LHCN-M2 (cell line): ENCODE data around the gene KRTAP4-7. TPM values are rescaled to one million over a fixed set of nuclear protein-coding genes. Genes with fewer than 3 reads are reported as not detected.
"Not testable (repeated sequence)": the region's sequence is repeated elsewhere in the genome, so short reads cannot be mapped to it uniquely, and the experiment has no call there.

Experiments
- DNase-seq: peaks from one replicate; pipeline ENCODE4 v3.0.0-alpha.2; 2012; ENCODE audit warnings: low read depth
- total RNA-seq: library from RNA; depleted of rRNA; stranded (reverse); fragments of >200 nt; gene quantifications from 2 replicates; pipeline ENCODE4 v1.2.3, GENCODE V29; 2014; rRNA removed

Gene KRTAP4-7
- total RNA-seq, 1 experiment from 2014 or later, result not detected

DNA sequence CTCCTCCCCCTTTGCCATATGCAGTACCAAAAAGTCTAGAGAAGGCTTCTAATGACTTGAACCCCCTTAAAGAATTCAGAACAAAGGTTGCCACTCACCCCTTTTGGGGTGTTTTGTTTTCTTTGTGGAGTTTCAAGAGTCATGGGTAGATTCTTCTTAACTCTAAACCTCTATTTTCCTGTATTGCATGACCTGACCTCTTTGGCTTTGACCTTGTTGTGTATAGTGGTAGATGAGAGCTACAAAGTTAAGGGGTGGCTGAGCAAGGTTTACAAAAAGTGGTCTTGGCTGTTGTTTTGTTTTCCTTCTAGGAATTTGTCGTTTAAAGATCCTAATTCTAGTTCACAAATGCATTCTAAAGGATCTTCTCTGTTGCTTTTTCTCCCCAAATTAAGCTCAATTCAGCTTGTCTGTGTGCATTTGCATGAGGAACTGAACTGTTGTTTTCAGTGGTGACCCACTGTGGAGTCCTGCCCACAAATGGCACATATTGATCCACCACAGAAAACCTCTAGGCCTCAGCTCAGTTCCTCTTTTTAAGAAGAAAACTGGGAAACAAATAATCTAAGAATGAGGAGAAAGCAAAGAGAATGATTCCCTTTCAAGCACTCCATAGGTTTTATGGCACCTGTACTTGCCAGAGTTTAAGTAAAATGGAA, 24.9 kb downstream of the KRTAP4-7 start:
- DNase-seq, result not testable (repeated sequence)

DNA sequence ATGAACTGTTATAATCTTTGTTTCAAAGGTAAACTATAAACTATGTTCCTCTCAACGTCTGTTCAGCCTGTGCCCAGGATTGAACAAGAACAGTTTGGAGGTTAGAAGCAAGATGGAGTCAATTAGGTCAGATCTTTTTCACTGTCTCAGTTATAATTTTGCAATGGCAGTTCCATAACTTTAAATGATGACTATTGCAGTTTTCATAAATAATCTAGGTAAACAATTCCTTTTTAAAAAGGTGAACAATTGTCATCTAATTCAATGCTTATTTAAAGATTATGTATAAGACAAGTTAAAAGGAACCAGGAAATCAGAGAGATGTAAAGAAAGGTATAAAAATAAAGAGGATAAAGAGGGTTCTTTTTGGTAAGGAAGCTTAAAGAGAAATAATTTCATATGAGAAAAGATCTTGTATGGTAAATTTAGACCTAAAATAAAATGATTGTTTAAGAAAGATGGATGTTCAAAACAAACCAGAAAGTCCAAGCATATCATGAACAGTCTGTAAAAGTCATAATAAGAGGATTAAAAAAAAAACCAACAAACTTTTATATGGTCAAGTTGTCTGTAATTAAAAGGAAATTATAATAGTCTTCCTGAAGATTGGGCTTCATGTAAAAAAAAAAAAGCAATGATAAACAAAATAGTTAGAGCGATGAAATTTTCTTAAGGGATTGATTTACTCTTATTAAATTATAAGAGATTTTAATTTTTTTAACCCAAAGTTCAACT, 27.4 kb downstream of the KRTAP4-7 start:
- DNase-seq, result peak; percentile 11

DNA sequence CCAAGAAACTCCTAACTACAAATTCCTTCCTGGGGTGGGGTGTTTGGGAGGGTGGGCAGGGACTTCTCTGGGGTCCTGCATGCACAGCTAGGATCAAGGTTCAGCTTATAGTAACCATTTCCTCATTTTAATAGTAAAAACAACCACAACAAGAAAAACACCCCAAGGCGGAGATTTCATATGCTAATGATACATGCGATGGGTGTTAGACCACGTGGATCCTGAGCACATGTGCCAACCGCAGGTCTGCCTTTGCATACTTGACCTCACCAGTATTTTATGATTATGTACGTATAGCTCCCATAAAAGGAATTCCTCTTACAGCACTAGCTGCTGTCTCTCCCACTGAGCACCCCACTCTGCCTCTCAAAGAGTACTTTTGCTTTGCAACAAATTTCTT, 32.3 kb downstream of the KRTAP4-7 start:
- DNase-seq, result no peak

DNA sequence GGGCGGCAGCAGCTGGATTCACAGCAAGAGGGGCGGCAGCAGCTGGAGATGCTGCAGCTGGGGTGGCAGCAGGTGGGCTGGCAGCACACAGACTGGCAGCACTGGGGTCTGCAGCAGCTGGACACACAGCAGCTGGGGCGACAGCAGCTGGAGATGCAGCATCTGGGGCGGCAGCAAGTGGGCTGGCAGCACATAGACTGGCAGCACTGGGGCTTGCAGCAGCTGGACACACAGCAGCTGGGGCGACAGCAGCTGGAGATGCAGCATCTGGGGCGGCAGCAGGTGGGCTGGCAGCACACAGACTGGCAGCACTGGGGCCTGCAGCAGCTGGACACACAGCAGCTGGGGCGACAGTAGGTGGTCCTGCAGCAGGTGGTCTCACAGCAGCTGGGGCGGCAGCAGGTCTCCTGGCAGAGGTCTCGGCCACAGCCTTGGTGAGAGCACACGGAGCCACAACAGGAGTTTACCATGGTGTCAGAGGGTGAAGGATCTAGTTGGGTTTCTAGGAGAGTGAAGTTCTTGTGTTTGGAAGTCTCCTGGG, 34.0 kb downstream of the KRTAP4-7 start, which contains the start of gene KRTAP4-11:
TSS of gene KRTAP4-11 (minus strand) at position 528 of the 541 bp plus-strand sequence. CDS start at position 470, 58 bp downstream.
- DNase-seq, result peak; percentile 6

DNA sequence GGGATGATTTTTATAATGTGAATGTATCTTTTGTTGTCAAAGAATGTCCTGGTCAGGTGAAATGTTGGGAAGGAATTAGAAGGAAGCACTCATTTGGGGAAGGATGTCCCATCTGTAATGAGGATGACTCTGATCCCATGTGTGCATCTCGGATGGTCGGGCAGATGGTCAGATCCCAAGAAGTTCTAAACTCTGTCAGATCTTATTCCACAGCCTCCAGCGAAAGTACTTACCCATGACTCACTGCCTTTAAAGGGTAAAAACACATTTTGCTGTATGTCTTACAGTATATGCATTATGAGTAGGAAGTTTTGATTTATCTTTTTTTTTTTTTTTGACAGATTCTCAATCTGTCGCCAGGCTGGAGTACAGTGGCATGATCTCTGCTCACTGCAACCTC, 34.8 kb downstream of the KRTAP4-7 start:
- DNase-seq, result no peak

DNA sequence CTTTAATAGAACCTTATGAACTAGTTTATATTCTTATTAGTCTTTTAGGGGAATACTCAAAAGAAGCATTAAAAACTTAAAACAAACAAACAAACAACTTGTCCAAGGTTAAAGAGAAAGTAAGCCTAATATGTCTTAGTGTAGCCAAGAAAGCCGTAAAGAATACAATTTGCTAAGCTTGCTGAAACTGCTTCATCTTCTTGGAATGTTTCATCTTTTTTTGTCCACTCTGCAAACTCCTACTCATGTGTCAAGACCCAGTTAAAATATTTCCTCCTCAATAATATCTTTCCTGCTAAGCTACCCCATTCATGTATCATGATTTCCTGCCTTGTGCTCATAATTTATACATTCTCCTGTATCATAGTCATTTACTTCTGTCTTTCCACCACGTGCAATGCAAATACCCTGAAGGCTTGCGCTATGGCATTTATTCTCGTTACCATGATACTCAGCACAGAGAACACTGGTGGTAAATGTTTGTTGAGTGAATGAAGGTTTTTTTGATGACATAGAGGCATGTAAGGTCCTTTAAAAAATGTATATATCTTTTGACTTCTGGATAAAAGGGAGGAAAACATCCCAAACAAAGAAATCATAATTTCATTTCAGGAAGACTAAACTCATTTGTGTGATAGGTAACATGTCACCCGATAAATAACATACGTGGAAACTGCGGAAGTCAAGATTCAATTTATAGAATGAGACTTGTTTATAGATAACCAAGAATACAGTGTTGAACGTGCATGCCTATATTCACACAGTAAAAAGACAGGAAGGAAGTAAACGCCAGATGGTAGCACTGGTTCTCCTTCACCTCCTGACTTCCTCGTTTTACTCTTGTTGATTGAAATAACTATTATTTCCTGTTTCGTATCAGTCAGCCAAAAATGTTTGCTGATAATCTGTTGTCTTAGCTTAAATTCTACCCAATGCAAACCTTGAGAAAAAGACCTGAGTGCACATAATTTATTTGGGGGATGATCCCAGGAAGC, 36.0 kb downstream of the KRTAP4-7 start:
- not testable (repeated sequence) for DNase-seq

DNA sequence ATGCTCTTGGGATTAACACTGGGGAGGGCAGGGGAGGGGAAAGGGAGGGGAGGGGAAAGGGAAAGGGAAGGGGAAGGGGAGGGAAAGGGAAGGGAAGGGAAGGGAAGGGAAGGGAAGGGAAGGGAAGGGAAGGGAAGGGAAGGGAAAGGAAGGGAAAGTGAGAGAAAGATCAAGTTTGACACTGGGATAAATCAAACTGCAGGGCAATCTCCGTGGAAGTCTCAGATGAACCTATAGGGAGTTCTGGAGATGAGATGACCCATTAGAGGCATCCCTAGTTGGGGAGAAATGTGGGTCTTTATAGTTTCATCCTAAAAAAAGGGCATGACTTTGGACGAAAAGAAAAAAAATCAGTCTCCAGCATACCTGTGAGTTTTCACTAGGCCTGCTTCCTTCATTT, 37.8 kb downstream of the KRTAP4-7 start:
- no peak for DNase-seq

DNA sequence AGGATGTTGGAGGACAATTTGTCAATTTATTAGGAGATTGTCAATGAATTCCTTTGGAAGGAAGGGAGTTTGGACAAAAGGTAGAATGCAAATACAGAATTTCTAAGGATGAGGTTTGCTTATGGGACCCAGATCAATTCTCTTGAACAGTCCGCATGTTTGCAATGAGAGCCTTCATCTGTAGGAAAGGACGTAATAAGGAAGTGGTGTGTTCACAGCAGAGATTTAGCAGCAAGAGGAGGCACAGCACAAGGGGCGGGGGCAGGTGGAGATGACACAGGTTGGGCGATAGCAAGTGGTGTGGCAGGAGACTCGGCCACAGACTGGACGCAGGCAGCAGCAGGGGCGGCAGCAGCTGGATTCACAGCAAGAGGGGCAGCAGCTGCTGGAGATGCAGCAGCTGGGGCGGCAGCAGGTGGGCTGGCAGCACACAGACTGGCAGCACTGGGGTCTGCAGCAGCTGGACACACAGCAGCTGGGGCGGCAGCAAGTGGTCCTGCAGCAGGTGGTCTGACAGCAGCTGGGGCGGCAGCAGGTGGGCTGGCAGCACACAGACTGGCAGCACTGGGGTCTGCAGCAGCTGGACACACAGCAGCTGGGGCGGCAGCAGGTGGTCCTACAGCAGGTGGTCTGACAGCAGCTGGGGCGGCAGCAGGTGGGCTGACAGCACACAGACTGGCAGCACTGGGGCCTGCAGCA, 39.5 kb downstream of the KRTAP4-7 start:
- not testable (repeated sequence) for DNase-seq

DNA sequence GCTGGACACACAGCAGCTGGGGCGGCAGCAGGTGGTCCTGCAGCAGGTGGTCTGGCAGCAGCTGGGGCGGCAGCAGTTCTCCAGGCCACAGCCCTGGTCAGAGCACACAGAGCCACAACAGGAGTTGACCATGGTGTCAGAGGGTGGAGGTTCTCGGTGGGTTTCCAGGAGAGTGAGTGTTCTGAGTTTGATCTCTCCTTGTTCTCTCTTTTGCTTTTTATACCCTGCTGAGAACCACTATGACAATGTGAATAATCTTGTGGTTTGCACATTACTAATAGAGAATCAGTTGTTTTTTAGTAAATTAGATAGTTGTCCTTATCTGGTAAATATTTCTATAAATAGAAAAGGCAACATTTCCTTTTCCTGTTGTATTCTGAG, 40.0 kb downstream of the KRTAP4-7 start, which contains the start of gene KRTAP4-12:
TSS of gene KRTAP4-12 (minus strand) at position 192 of the 381 bp plus-strand sequence. CDS start at position 132, 60 bp downstream.
- peak; percentile 3 for DNase-seq

DNA sequence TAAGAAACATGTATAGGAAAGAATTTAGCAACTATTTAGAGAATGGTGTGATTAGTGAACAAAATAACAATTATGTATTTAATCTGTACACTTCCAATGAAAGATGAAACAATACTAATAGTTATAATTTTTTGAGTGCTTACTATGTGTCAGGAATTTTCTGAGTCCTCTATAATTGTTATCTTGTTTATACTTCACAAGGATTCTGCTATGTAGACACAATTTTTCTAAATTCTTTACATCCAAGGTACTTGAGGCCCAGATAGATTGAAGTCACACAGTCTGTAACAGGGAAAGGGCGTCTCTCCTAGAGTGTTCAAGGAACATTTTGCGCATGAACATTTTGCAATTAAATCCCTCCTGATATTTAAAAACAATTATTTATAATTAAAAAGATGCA, 41.1 kb downstream of the KRTAP4-7 start:
- DNase-seq, result no peak

DNA sequence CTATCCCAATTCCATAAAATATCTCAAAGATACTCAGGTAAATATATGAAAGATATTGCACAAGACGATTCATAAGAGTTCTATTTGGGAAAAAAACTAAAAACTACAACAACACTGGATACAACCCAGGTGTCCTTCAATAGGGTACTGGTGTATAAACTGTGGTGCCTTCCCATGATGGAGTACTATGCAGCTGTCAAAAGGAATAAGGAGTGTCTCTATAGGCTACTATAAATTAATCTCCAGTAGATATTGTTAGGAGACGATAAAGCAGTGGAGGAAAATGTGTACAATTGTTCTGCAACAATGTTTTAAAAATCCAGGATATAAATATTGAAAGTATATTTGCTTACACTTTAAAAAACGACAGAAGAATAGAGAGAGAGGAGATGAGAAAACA, 42.5 kb downstream of the KRTAP4-7 start:
- no peak for DNase-seq

DNA sequence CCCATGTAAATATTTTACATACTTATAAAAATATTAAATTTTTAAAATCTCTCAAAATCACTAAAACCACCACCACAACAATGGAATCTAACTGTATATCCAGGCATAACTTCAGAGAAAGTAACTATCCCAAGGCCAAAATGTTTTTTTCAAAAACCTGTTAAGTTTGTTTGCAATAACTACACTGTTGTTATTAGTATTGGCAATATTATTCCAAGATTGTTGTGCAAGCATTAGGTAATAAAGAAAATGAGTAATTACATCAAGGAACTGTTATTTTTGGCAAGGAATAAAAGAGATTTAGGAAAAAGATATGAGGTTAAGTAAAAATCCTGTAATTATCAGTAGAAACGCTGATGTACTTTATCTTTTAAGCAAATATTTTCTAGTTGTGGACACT, 43.4 kb downstream of the KRTAP4-7 start:
- DNase-seq, result no peak

DNA sequence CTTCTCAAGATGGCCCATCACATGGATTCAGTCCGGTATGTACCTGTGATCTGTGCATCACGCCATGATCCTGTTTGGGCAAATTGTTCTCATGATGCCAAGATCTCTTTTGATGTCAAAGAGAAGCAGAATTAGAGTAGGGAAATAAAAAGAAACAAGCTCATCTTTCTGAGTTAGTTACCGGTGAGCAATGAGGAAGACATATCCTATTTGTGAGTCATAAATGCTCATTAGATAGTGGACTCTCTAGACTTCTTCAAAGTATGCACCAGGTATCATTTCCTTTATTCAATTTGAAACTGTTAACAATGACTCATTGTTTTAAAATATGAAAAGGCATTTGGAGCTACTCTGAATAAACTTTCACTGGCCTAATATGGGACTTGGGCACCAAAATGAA, 48.0 kb downstream of the KRTAP4-7 start:
- DNase-seq, result peak; percentile 37

DNA sequence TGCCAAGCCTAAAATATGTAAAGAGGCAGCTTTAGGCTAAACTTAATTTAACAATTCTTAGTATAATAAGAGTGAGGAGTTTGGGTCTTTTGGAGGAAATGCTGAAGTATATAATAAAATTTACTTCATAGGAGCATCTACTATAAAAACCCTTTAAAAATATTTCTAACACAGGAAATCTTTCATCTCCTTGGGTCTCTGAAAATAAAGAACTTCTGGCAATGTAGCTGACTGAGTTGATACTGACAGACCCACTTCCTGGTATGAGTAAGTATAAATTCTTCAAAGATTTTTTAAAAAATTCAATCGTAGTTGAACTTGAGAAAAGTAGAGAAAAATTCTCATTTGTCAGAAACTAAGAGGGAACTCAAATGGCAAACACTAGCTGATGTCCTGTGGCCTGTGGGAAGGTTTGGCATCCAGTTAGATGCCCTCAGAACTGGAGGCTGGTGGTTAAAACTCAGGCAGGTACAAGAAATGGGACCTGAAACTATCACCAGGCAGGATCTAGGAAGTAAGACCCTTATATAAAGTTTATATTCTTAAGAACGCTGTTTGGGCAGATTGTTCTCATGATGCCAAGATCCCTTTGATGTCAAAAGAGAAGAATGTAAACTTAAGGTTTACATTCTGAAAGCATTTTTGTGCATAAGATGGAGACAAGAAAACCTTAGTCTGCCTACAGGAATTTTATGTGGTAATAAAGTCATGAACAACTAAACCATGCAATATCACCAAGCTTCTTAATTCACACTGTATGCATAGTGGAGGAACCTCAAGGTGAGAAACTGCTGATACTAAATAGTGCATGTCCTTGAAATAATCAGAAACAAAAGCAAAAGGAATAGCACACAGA, 50.2 kb downstream of the KRTAP4-7 start:
- no peak for DNase-seq

Other genes with a start within 250 kb of the KRTAP4-7 start
- gene KRT12, start 216.9 kb upstream of the KRTAP4-7 start, total RNA-seq, result not detected in 2 replicates
- gene KRT20, start 198.9 kb upstream of the KRTAP4-7 start, total RNA-seq, result not detected in 2 replicates
- not detected in 2 replicates for gene KRT23, start 146.5 kb upstream of the KRTAP4-7 start, total RNA-seq
- not detected in 2 replicates for gene KRT39, start 117.2 kb upstream of the KRTAP4-7 start, total RNA-seq
- gene KRT40, start 99.8 kb upstream of the KRTAP4-7 start, total RNA-seq, result not detected in 2 replicates
- gene KRTAP3-3, start 90.0 kb upstream of the KRTAP4-7 start, total RNA-seq, result not detected in 2 replicates
- not detected in 2 replicates for gene KRTAP3-2, start 84.2 kb upstream of the KRTAP4-7 start, total RNA-seq
- not detected in 2 replicates for gene KRTAP3-1, start 75.0 kb upstream of the KRTAP4-7 start, total RNA-seq
- gene KRTAP1-5, start 56.9 kb upstream of the KRTAP4-7 start, total RNA-seq, result 2.8 and 6.0 TPM in 2 replicates
- not detected in 2 replicates for gene KRTAP1-4, start 54.0 kb upstream of the KRTAP4-7 start, total RNA-seq
- gene KRTAP1-3, start 49.3 kb upstream of the KRTAP4-7 start, total RNA-seq, result not detected in 2 replicates
- gene KRTAP1-1, start 42.7 kb upstream of the KRTAP4-7 start, total RNA-seq, result not detected in 2 replicates
- not detected in 2 replicates for gene KRTAP2-1, start 36.8 kb upstream of the KRTAP4-7 start, total RNA-seq
- not detected in 2 replicates for gene KRTAP2-2, start 28.9 kb upstream of the KRTAP4-7 start, total RNA-seq
- gene KRTAP2-3, start 24.0 kb upstream of the KRTAP4-7 start, total RNA-seq, result 0.80 and 3.4 TPM in 2 replicates
- gene KRTAP2-4, start 18.3 kb upstream of the KRTAP4-7 start, total RNA-seq, result not detected in 2 replicates
- gene KRTAP4-8, start 14.0 kb downstream of the KRTAP4-7 start, total RNA-seq, result not detected in 2 replicates
- gene KRTAP4-16, start 18.1 kb downstream of the KRTAP4-7 start, total RNA-seq, result not detected in 2 replicates
- gene KRTAP4-9, start 21.2 kb downstream of the KRTAP4-7 start, total RNA-seq, result not detected in 2 replicates
- gene KRTAP4-11, start 34.2 kb downstream of the KRTAP4-7 start, total RNA-seq, result not detected in 2 replicates
- not detected in 2 replicates for gene KRTAP4-12, start 40.0 kb downstream of the KRTAP4-7 start, total RNA-seq
- not detected in 2 replicates for gene KRTAP4-6, start 56.4 kb downstream of the KRTAP4-7 start, total RNA-seq
- gene KRTAP4-5, start 65.7 kb downstream of the KRTAP4-7 start, total RNA-seq, result not detected in 2 replicates
- gene KRTAP4-4, start 76.6 kb downstream of the KRTAP4-7 start, total RNA-seq, result not detected in 2 replicates
- not detected in 2 replicates for gene KRTAP4-3, start 84.1 kb downstream of the KRTAP4-7 start, total RNA-seq
- not detected in 2 replicates for gene KRTAP4-2, start 94.1 kb downstream of the KRTAP4-7 start, total RNA-seq
- gene KRTAP4-1, start 100.8 kb downstream of the KRTAP4-7 start, total RNA-seq, result not detected in 2 replicates
- not detected in 2 replicates for gene KRTAP9-1, start 105.7 kb downstream of the KRTAP4-7 start, total RNA-seq
- not detected in 2 replicates for gene KRTAP9-2, start 142.5 kb downstream of the KRTAP4-7 start, total RNA-seq
- gene KRTAP9-3, start 148.3 kb downstream of the KRTAP4-7 start, total RNA-seq, result not detected in 2 replicates
- gene KRTAP9-8, start 153.8 kb downstream of the KRTAP4-7 start, total RNA-seq, result not detected in 2 replicates
- not detected in 2 replicates for gene KRTAP9-4, start 165.5 kb downstream of the KRTAP4-7 start, total RNA-seq
- not detected in 2 replicates for gene KRTAP9-9, start 171.2 kb downstream of the KRTAP4-7 start, total RNA-seq
- not detected in 2 replicates for gene KRTAP9-6, start 181.2 kb downstream of the KRTAP4-7 start, total RNA-seq
- gene KRTAP9-7, start 191.5 kb downstream of the KRTAP4-7 start, total RNA-seq, result not detected in 2 replicates
- gene KRTAP29-1, start 218.7 kb downstream of the KRTAP4-7 start, total RNA-seq, result not detected in 2 replicates
- gene KRTAP16-1, start 225.2 kb downstream of the KRTAP4-7 start, total RNA-seq, result not detected in 2 replicates
- not detected in 2 replicates for gene KRTAP17-1, start 231.6 kb downstream of the KRTAP4-7 start, total RNA-seq